ENCODE results near the gene ODC1. TPM values are rescaled to one million over a fixed set of nuclear protein-coding genes. Genes with fewer than 3 reads are reported as not detected.

ODC1 gene
- total and polyA plus RNA-seq, 2 experiments from 2014 or later: 23.3 to 70.3 TPM

DNA sequence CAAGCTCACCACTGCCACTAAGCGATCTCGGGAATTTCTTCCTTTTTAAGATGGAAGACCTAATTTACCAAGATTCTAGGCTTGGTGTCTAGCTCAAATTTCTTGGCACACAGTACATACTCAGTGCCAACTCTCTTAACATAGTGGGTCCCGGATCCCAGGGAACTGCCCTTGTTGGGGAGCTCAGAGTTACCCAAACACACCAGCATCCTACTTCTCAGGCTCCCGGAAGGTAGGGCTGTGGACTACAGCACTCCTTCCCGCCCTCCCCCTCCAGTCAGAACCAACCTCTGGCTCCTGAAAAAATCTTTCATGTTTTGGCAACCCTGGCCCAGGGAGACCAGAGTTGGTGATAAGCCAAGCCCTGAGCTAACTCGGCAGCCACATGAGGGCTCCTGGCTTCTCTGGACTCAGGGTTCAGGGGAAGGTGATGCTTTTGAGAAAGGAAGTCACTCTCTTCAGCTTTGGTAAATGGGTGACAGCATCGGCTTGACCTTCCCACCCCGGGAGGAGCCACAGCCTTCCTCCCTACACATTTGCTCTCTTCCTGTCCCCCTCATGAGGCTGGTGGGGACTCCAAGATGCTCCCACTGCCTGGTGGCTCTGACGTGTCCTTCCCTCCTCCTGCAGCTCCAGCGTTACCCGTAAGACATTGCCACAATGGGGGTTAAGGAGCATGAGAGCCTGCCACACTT is 8.8 kb downstream of the ODC1 start:
- no peak overlapping the region for H3K27ac ChIP-seq (ENCODE audit: low read depth)
- DNase-seq (ENCODE audit: low spot score): no peak
- Mint-ChIP-seq H3K27ac (no peak overlapping the region), H3K36me3 (ENCODE audit: low read depth) (peaks cover 54% of the 10 kb centered on the region), H3K9me3 (no peaks in the 10 kb centered on the region), H3K27me3 (ENCODE audit: insufficient read depth, low read depth, poor library complexity) (peaks cover 10% of the 10 kb centered on the region), H3K4me3 (no peak overlapping the region), H3K4me1 (no peaks in the 10 kb centered on the region)
- TF ChIP-seq, protein P1, sequence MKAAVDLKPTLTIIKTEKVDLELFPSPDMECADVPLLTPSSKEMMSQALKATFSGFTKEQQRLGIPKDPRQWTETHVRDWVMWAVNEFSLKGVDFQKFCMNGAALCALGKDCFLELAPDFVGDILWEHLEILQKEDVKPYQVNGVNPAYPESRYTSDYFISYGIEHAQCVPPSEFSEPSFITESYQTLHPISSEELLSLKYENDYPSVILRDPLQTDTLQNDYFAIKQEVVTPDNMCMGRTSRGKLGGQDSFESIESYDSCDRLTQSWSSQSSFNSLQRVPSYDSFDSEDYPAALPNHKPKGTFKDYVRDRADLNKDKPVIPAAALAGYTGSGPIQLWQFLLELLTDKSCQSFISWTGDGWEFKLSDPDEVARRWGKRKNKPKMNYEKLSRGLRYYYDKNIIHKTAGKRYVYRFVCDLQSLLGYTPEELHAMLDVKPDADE (IDR thresholded peaks at IDR 0.05): no peak
- no peak for TF ChIP-seq EZH2 (IDR thresholded peaks at IDR 0.05; ENCODE audit: low read depth, unreplicated experiment)
- TF ChIP-seq POLR2AphosphoS5 (IDR thresholded peaks at IDR 0.05; ENCODE audit: low read depth): no peak
- TF ChIP-seq ZNF114 (CRISPR knock-in tag; IDR thresholded peaks at IDR 0.05): no peak
- TF ChIP-seq ZNF331 (CRISPR knock-in tag; IDR thresholded peaks at IDR 0.05; ENCODE audit: low read depth): no peak
- TF ChIP-seq, protein P2, sequence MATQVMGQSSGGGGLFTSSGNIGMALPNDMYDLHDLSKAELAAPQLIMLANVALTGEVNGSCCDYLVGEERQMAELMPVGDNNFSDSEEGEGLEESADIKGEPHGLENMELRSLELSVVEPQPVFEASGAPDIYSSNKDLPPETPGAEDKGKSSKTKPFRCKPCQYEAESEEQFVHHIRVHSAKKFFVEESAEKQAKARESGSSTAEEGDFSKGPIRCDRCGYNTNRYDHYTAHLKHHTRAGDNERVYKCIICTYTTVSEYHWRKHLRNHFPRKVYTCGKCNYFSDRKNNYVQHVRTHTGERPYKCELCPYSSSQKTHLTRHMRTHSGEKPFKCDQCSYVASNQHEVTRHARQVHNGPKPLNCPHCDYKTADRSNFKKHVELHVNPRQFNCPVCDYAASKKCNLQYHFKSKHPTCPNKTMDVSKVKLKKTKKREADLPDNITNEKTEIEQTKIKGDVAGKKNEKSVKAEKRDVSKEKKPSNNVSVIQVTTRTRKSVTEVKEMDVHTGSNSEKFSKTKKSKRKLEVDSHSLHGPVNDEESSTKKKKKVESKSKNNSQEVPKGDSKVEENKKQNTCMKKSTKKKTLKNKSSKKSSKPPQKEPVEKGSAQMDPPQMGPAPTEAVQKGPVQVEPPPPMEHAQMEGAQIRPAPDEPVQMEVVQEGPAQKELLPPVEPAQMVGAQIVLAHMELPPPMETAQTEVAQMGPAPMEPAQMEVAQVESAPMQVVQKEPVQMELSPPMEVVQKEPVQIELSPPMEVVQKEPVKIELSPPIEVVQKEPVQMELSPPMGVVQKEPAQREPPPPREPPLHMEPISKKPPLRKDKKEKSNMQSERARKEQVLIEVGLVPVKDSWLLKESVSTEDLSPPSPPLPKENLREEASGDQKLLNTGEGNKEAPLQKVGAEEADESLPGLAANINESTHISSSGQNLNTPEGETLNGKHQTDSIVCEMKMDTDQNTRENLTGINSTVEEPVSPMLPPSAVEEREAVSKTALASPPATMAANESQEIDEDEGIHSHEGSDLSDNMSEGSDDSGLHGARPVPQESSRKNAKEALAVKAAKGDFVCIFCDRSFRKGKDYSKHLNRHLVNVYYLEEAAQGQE (IDR thresholded peaks at IDR 0.05; ENCODE audit: unreplicated experiment): no peak
- TF ChIP-seq CREB1 (CRISPR knock-in tag; IDR thresholded peaks at IDR 0.05; ENCODE audit: low read depth): no peak
- TF ChIP-seq NANOG (IDR thresholded peaks at IDR 0.05; ENCODE audit: borderline replicate concordance): no peak
- TF ChIP-seq, protein P3, sequence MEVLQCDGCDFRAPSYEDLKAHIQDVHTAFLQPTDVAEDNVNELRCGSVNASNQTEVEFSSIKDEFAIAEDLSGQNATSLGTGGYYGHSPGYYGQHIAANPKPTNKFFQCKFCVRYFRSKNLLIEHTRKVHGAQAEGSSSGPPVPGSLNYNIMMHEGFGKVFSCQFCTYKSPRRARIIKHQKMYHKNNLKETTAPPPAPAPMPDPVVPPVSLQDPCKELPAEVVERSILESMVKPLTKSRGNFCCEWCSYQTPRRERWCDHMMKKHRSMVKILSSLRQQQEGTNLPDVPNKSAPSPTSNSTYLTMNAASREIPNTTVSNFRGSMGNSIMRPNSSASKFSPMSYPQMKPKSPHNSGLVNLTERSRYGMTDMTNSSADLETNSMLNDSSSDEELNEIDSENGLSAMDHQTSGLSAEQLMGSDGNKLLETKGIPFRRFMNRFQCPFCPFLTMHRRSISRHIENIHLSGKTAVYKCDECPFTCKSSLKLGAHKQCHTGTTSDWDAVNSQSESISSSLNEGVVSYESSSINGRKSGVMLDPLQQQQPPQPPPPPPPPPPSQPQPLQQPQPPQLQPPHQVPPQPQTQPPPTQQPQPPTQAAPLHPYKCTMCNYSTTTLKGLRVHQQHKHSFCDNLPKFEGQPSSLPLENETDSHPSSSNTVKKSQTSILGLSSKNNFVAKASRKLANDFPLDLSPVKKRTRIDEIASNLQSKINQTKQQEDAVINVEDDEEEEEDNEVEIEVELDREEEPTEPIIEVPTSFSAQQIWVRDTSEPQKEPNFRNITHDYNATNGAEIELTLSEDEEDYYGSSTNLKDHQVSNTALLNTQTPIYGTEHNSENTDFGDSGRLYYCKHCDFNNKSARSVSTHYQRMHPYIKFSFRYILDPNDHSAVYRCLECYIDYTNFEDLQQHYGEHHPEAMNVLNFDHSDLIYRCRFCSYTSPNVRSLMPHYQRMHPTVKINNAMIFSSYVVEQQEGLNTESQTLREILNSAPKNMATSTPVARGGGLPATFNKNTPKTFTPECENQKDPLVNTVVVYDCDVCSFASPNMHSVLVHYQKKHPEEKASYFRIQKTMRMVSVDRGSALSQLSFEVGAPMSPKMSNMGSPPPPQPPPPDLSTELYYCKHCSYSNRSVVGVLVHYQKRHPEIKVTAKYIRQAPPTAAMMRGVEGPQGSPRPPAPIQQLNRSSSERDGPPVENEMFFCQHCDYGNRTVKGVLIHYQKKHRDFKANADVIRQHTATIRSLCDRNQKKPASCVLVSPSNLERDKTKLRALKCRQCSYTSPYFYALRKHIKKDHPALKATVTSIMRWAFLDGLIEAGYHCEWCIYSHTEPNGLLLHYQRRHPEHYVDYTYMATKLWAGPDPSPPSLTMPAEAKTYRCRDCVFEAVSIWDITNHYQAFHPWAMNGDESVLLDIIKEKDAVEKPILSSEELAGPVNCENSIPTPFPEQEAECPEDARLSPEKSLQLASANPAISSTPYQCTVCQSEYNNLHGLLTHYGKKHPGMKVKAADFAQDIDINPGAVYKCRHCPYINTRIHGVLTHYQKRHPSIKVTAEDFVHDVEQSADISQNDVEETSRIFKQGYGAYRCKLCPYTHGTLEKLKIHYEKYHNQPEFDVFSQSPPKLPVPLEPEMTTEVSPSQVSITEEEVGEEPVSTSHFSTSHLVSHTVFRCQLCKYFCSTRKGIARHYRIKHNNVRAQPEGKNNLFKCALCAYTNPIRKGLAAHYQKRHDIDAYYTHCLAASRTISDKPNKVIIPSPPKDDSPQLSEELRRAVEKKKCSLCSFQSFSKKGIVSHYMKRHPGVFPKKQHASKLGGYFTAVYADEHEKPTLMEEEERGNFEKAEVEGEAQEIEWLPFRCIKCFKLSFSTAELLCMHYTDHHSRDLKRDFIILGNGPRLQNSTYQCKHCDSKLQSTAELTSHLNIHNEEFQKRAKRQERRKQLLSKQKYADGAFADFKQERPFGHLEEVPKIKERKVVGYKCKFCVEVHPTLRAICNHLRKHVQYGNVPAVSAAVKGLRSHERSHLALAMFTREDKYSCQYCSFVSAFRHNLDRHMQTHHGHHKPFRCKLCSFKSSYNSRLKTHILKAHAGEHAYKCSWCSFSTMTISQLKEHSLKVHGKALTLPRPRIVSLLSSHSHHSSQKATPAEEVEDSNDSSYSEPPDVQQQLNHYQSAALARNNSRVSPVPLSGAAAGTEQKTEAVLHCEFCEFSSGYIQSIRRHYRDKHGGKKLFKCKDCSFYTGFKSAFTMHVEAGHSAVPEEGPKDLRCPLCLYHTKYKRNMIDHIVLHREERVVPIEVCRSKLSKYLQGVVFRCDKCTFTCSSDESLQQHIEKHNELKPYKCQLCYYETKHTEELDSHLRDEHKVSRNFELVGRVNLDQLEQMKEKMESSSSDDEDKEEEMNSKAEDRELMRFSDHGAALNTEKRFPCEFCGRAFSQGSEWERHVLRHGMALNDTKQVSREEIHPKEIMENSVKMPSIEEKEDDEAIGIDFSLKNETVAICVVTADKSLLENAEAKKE (CRISPR knock-in tag; IDR thresholded peaks at IDR 0.05): no peak
- no peak for TF ChIP-seq EZH2phosphoT487 (IDR thresholded peaks at IDR 0.05; ENCODE audit: unreplicated experiment)
- TF ChIP-seq CTCF (conservative IDR thresholded peaks at IDR 0.05; ENCODE audit: low read depth in 2 of 2): no peak
- TF ChIP-seq STAT1 (IDR thresholded peaks at IDR 0.05; ENCODE audit: unreplicated experiment): no peak
- no peak for TF ChIP-seq JUNB (IDR thresholded peaks at IDR 0.05; ENCODE audit: unreplicated experiment)
- H3K36me3 ChIP-seq (ENCODE audit: insufficient read depth): peaks cover 15% of the 10 kb centered on the region; the same call in 1 of the 2 replicates
- no peaks in the 10 kb centered on the region for H3F3A ChIP-seq (replicated peaks; ENCODE audit: low read depth)
- no peaks in the 10 kb centered on the region for H3K79me2 ChIP-seq (replicated peaks; ENCODE audit: insufficient read depth)
- H4K20me1 ChIP-seq (replicated peaks; ENCODE audit: insufficient read depth): no peaks in the 10 kb centered on the region
- H3K9me2 ChIP-seq (ENCODE audit: insufficient read depth): no peaks in the 10 kb centered on the region
- H3K27me3 ChIP-seq (ENCODE audit: insufficient read depth): no peaks in the 10 kb centered on the region
- no peak overlapping the region for H2AFZ ChIP-seq
- H3K4me1 ChIP-seq (ENCODE audit: insufficient read depth): no peaks in the 10 kb centered on the region
- no peak overlapping the region for H3K4me2 ChIP-seq
- H3K4me3 ChIP-seq: no peak overlapping the region
- ATAC-seq: no peak
